Right renal cortex interstitium (tissue), 3 donors: Measurements from ENCODE around the gene CFAP90. TPM values are rescaled to one million over a fixed set of nuclear protein-coding genes. Genes with fewer than 3 reads are reported as not detected.

ENCODE experiments used
- DNase-seq, 3 donors: peaks; one replicate each; pipeline ENCODE4 v3.0.0-alpha.2; 2013; ENCODE audit warnings: low read depth in 3 of 3, low spot score in 2 of 3
- polyA plus RNA-seq, 3 donors: library from polyadenylated mRNA; unstranded; fragments of 120-200 nt; gene quantifications; one replicate each; pipeline ENCODE4 v1.2.1, GENCODE V29; 2013; ENCODE audit not compliant: insufficient read length in 3 of 3

The CFAP90 gene
- polyA plus RNA-seq = 1 to 10 TPM; 4.6 to 5.7 (median 4.7) TPM

- DNase-seq = peak in 1 of 3 donors; percentile 69
Measured at GRCh38 chr5:7850395-7851239, at the start of gene CFAP90. CFAP90 (minus strand) TSS chr5:7851133; CDS start chr5:7851021, 112 bp downstream.

- no peak for DNase-seq
Measured at GRCh38 chr5:7897014-7897600, 46.2 kb upstream of the CFAP90 start.

GRCh38 chr5:7894860-7895259, 43.9 kb upstream of the CFAP90 start:
- DNase-seq = no peak

- DNase-seq = no peak
Measured at GRCh38 chr5:7894439-7894838, 43.5 kb upstream of the CFAP90 start.

- no peak for DNase-seq
Measured at GRCh38 chr5:7888901-7889300, 38.0 kb upstream of the CFAP90 start.

GRCh38 chr5:7886849-7887475, 36.0 kb upstream of the CFAP90 start:
- no peak for DNase-seq

GRCh38 chr5:7884491-7885267, 33.7 kb upstream of the CFAP90 start:
- DNase-seq = no peak

- DNase-seq = no peak
Measured at GRCh38 chr5:7882926-7883325, 32.0 kb upstream of the CFAP90 start.

GRCh38 chr5:7881816-7882215, 30.9 kb upstream of the CFAP90 start:
- DNase-seq = no peak

- no peak for DNase-seq
Measured at GRCh38 chr5:7881091-7881490, 30.2 kb upstream of the CFAP90 start.

- DNase-seq = no peak
Measured at GRCh38 chr5:7878381-7878873, 27.5 kb upstream of the CFAP90 start.

GRCh38 chr5:7877851-7878250, 26.9 kb upstream of the CFAP90 start:
- DNase-seq = no peak

GRCh38 chr5:7876867-7877266, 25.9 kb upstream of the CFAP90 start:
- DNase-seq = no peak

GRCh38 chr5:7875151-7875550, 24.2 kb upstream of the CFAP90 start:
- no peak for DNase-seq

- DNase-seq = no peak
Measured at GRCh38 chr5:7874639-7875038, 23.7 kb upstream of the CFAP90 start.

- no peak for DNase-seq
Measured at GRCh38 chr5:7873216-7873615, 22.3 kb upstream of the CFAP90 start.

GRCh38 chr5:7872517-7873130, 21.7 kb upstream of the CFAP90 start:
- DNase-seq = no peak

- no peak for DNase-seq
Measured at GRCh38 chr5:7871653-7872052, 20.7 kb upstream of the CFAP90 start.

- no peak for DNase-seq
Measured at GRCh38 chr5:7869474-7870136, 18.7 kb upstream of the CFAP90 start.
